K562 (cell line): Measurements from ENCODE around the gene KIF20A. TPM values are rescaled to one million over a fixed set of nuclear protein-coding genes. Genes with fewer than 3 reads are reported as not detected.

ENCODE experiments used
- BMI1 ChIP-seq: fragments of 150-350 bp; IDR thresholded peaks from 2 replicates; pipeline ENCODE4 v1.6.1; 2014; ENCODE audit warnings: low read length
- EP300 ChIP-seq: IDR thresholded peaks from 2 replicates; pipeline ENCODE4 v1.6.1; 2012; ENCODE audit warnings: low read length, improper control_type of control experiment
- HBP1 ChIP-seq: fragments of 450-650 bp; formaldehyde crosslinking; IDR thresholded peaks from 2 replicates; pipeline ENCODE4 v1.4.0; 2022; ENCODE audit warnings: missing genetic modification characterization
- KLF16 ChIP-seq: IDR thresholded peaks from 2 replicates; pipeline ENCODE4 v1.6.1; 2016; ENCODE audit warnings: antibody characterized with exemption
- MGA ChIP-seq: fragments of 450-650 bp; IDR thresholded peaks from 2 replicates; pipeline ENCODE4 v1.6.1; 2016; ENCODE audit warnings: mild to moderate bottlenecking, moderate library complexity
- RAD21 ChIP-seq, 2 experiments: fragments of 250-450 bp in 1 of 2; fragments of 450-650 bp in 1 of 2; sonication (Bioruptor Pico) in 1 of 2; formaldehyde crosslinking in 1 of 2; IDR thresholded peaks in 1 of 2; conservative IDR thresholded peaks in 1 of 2; 2 replicates each; pipeline versions ENCODE4 v1.4.0 to v1.8.0; 2020 to 2022; ENCODE audit warnings: mild to moderate bottlenecking in 2 of 2, moderate library complexity in 1 of 2
- RBM34 ChIP-seq: fragments of 200-400 bp; formaldehyde crosslinking; IDR thresholded peaks from 2 replicates; pipeline ENCODE4 v1.6.1; 2018; ENCODE audit warnings: low read length, borderline replicate concordance; ENCODE audit not compliant: insufficient read depth
- TRIM28 ChIP-seq: fragments of 450-650 bp; IDR thresholded peaks from 2 replicates; pipeline ENCODE4 v1.6.1; 2017
- ZBTB33 ChIP-seq: sonication (generic); formaldehyde crosslinking; IDR thresholded peaks from 2 replicates; pipeline ENCODE4 v1.8.1; 2023; ENCODE audit warnings: mild to moderate bottlenecking, missing genetic modification reagents
- ZNF134 ChIP-seq: fragments of 250-450 bp; sonication (Bioruptor Pico); conservative IDR thresholded peaks from 2 replicates; pipeline ENCODE4 v1.4.0; 2020
- ZNF217 ChIP-seq: sonication (generic); formaldehyde crosslinking; IDR thresholded peaks from 2 replicates; pipeline ENCODE4 v1.8.0; 2022; ENCODE audit warnings: mild to moderate bottlenecking, missing genetic modification reagents
- ZNF324 ChIP-seq: fragments of 250-450 bp; sonication (Bioruptor Pico); IDR thresholded peaks from 2 replicates; pipeline ENCODE4 v1.4.0; 2020; ENCODE audit warnings: mild to moderate bottlenecking
- ZNF644 ChIP-seq: fragments of 200-800 bp; sonication (Bioruptor generic); IDR thresholded peaks from 2 replicates; pipeline ENCODE4 v1.6.1; 2016; ENCODE audit warnings: low read depth, missing genetic modification characterization, missing compliant biosample characterization
- polyA plus RNA-seq, 8 experiments: library from polyadenylated mRNA; depleted of rRNA in 4 of 8; stranded (reverse) in 5 of 8; unstranded in 3 of 8; fragments of >200 nt; fragmentation: Nextera tagmentation in 2 of 8; fragmentation: Illumina TruSeq in 1 of 8; extraction: Ambion mirVana in 2 of 8; extraction: Trizol in 1 of 8; gene quantifications; 2 replicates each; pipeline versions ENCODE4 v1.2.1 to v1.2.3, GENCODE V29; 2011 to 2014; ENCODE audit warnings: inconsistent platforms in 1 of 8, missing spikeins in 1 of 8
- total RNA-seq, 7 experiments: library from RNA; depleted of rRNA in 6 of 7; stranded (reverse); fragments of >200 nt in 6 of 7; fragmentation: Illumina TruSeq in 2 of 7; extraction: Trizol in 2 of 7; gene quantifications; 2 replicates each; pipeline versions ENCODE4 v1.2.1 to v1.2.3, GENCODE V29; 2011 to 2021; ENCODE audit warnings: low replicate concordance in 1 of 7

Gene KIF20A
- total and polyA plus RNA-seq, 9 of the 15 experiments (the other 6 are each of a cell fraction or from before 2014, with no cell fraction given), result 36.8 to 61.2 (median 55.5) TPM

GRCh38 chr5:138178516-138179276 is at the start of gene KIF20A, which contains the start of gene BRD8 (continued):
- TF ChIP-seq HBP1 (CRISPR knock-in tag) (no peak), MGA (peak; percentile 70; the same call in 1 of the 2 replicates), EP300 (no peak), RAD21 (CRISPR knock-in tag; conservative IDR thresholded peaks at IDR 0.05 in 1 of 2, IDR thresholded peaks at IDR 0.05 in 1 of 2) (no peak), RBM34 (no peak), BMI1 (no peak), ZNF644 (tag) (peak; percentile 82), ZBTB33 (CRISPR knock-in tag) (peak; percentile 57), ZNF324 (CRISPR knock-in tag) (peak; percentile 25; the same call in 1 of the 2 replicates), ZNF217 (no peak), TRIM28 (no peak), KLF16 (no peak), ZNF134 (CRISPR knock-in tag) (no peak)
